ENCODE measurements around the gene LRRC70.

LRRC70 gene

GRCh38 chr5:62569470-62569869 lies 9.1 kb upstream of the LRRC70 start:
- TF ChIP-seq CTCF (IDR thresholded peaks at IDR 0.05): no peak
- peaks cover 3% of the 10 kb centered on the region for H3K79me2 ChIP-seq
- H3K4me3 ChIP-seq (ENCODE audit: low read depth, low read length): no peak overlapping the region
- no peak overlapping the region for H3K4me2 ChIP-seq (ENCODE audit: low read length)
- H3K9ac ChIP-seq: no peak overlapping the region
- H3K27ac ChIP-seq: no peak overlapping the region
- H3K27me3 ChIP-seq (ENCODE audit: control insufficient read depth, insufficient read depth, low read length): no peaks in the 10 kb centered on the region
- H3K9me3 ChIP-seq (ENCODE audit: control insufficient read depth, low read length): no peaks in the 10 kb centered on the region
- H3K36me3 ChIP-seq (ENCODE audit: control insufficient read depth, insufficient read depth, low read length): no peaks in the 10 kb centered on the region
- H2AFZ ChIP-seq: no peak overlapping the region
- no peaks in the 10 kb centered on the region for H3K4me1 ChIP-seq

- H3K27me3 ChIP-seq (ENCODE audit: control insufficient read depth, insufficient read depth, low read length): no peaks in the 10 kb centered on the region
- no peaks in the 10 kb centered on the region for H3K9me3 ChIP-seq (ENCODE audit: control insufficient read depth, low read length)
- no peaks in the 10 kb centered on the region for H3K36me3 ChIP-seq (ENCODE audit: control insufficient read depth, insufficient read depth, low read length)
- no peak overlapping the region for H2AFZ ChIP-seq
- H3K4me2 ChIP-seq (ENCODE audit: low read length): no peak overlapping the region
- H3K4me3 ChIP-seq (ENCODE audit: low read depth, low read length): no peak overlapping the region
- H3K4me1 ChIP-seq: no peaks in the 10 kb centered on the region
- TF ChIP-seq CTCF (IDR thresholded peaks at IDR 0.05): no peak
- H3K9ac ChIP-seq: no peak overlapping the region
- no peaks in the 10 kb centered on the region for H3K79me2 ChIP-seq
- no peak overlapping the region for H3K27ac ChIP-seq
Measured at GRCh38 chr5:62572918-62573514, 5.6 kb upstream of the LRRC70 start.

GRCh38 chr5:62574599-62574998 lies 4.0 kb upstream of the LRRC70 start:
- no peak overlapping the region for H2AFZ ChIP-seq
- H3K27ac ChIP-seq: no peak overlapping the region
- no peaks in the 10 kb centered on the region for H3K4me1 ChIP-seq
- no peak overlapping the region for H3K4me3 ChIP-seq (ENCODE audit: low read depth, low read length)
- H3K4me2 ChIP-seq (ENCODE audit: low read length): no peak overlapping the region
- no peak overlapping the region for H3K9ac ChIP-seq
- no peaks in the 10 kb centered on the region for H3K27me3 ChIP-seq (ENCODE audit: control insufficient read depth, insufficient read depth, low read length)
- H3K36me3 ChIP-seq (ENCODE audit: control insufficient read depth, insufficient read depth, low read length): no peaks in the 10 kb centered on the region
- H3K79me2 ChIP-seq: no peaks in the 10 kb centered on the region
- no peaks in the 10 kb centered on the region for H3K9me3 ChIP-seq (ENCODE audit: control insufficient read depth, low read length)
- no peak for TF ChIP-seq CTCF (IDR thresholded peaks at IDR 0.05)

- no peak overlapping the region for H3K4me2 ChIP-seq (ENCODE audit: low read length)
- TF ChIP-seq CTCF (IDR thresholded peaks at IDR 0.05): no peak
- no peak overlapping the region for H3K9ac ChIP-seq
- no peak overlapping the region for H2AFZ ChIP-seq
- H3K79me2 ChIP-seq: no peaks in the 10 kb centered on the region
- H3K4me3 ChIP-seq (ENCODE audit: low read depth, low read length): no peak overlapping the region
- no peak overlapping the region for H3K27ac ChIP-seq
- no peaks in the 10 kb centered on the region for H3K9me3 ChIP-seq (ENCODE audit: control insufficient read depth, low read length)
- no peaks in the 10 kb centered on the region for H3K4me1 ChIP-seq
- no peaks in the 10 kb centered on the region for H3K27me3 ChIP-seq (ENCODE audit: control insufficient read depth, insufficient read depth, low read length)
- no peaks in the 10 kb centered on the region for H3K36me3 ChIP-seq (ENCODE audit: control insufficient read depth, insufficient read depth, low read length)
Measured at GRCh38 chr5:62575066-62575465, 3.6 kb upstream of the LRRC70 start.

- H3K36me3 ChIP-seq (ENCODE audit: control insufficient read depth, insufficient read depth, low read length): no peaks in the 10 kb centered on the region
- H3K79me2 ChIP-seq: no peaks in the 10 kb centered on the region
- H3K4me3 ChIP-seq (ENCODE audit: low read depth, low read length): no peak overlapping the region
- H3K9me3 ChIP-seq (ENCODE audit: control insufficient read depth, low read length): no peaks in the 10 kb centered on the region
- no peak overlapping the region for H3K4me2 ChIP-seq (ENCODE audit: low read length)
- no peak overlapping the region for H2AFZ ChIP-seq
- H3K27me3 ChIP-seq (ENCODE audit: control insufficient read depth, insufficient read depth, low read length): no peaks in the 10 kb centered on the region
- no peak for TF ChIP-seq CTCF (IDR thresholded peaks at IDR 0.05)
- H3K9ac ChIP-seq: no peak overlapping the region
- H3K4me1 ChIP-seq: no peaks in the 10 kb centered on the region
- no peak overlapping the region for H3K27ac ChIP-seq
Measured at GRCh38 chr5:62575489-62575888, 3.1 kb upstream of the LRRC70 start.

Data from parathyroid adenoma (tissue), 2 donors.